ENCODE measurements around the gene NMT2. TPM values are rescaled to one million over a fixed set of nuclear protein-coding genes. Genes with fewer than 3 reads are reported as not detected.
A peak's percentile ranks its signal among the peaks of the same experiment; 100 is the strongest.

Gene NMT2
- total RNA-seq, 1 experiment from 2014 or later = 14.4 TPM

DNA sequence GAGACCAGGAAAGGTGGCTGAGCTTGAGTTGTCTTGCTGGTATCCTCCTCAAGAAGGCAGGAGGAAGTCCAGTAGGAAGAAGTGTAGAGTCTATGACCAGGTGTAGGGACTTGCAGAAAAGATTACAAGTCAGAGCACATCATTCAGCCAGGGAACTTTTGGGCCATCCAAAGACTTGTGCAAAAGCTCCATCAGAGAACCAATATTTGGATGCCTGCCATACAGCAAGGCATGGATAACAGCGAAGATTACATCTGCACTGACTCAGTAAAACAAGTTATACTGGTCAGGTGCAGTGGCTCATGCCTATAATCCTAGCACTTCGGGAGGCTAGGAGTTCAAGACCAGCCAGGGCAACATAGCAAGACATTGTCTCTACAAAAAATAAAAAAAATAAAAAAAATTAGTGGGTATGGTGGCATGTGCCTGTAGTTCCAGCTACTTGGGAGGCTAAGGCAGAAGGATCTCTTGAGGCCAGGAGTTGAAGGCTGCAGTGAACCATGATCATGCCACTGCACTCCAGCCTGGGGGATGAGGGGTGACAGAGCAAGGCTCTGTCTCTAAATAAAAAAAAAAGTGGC is 13.2 kb upstream of the NMT2 start:
- H4K20me1 ChIP-seq (ENCODE audit: low read length) = no peaks in the 10 kb centered on the region
- H2AFZ ChIP-seq (ENCODE audit: low read length) = no peak overlapping the region
- no peak overlapping the region for H3K4me2 ChIP-seq (ENCODE audit: low read length)
- H3K27ac ChIP-seq (ENCODE audit: low read length) = no peak overlapping the region
- no peak for TF ChIP-seq EZH2phosphoT487 (IDR thresholded peaks at IDR 0.05; ENCODE audit: borderline replicate concordance, low read length)
- TF ChIP-seq, protein P1, sequence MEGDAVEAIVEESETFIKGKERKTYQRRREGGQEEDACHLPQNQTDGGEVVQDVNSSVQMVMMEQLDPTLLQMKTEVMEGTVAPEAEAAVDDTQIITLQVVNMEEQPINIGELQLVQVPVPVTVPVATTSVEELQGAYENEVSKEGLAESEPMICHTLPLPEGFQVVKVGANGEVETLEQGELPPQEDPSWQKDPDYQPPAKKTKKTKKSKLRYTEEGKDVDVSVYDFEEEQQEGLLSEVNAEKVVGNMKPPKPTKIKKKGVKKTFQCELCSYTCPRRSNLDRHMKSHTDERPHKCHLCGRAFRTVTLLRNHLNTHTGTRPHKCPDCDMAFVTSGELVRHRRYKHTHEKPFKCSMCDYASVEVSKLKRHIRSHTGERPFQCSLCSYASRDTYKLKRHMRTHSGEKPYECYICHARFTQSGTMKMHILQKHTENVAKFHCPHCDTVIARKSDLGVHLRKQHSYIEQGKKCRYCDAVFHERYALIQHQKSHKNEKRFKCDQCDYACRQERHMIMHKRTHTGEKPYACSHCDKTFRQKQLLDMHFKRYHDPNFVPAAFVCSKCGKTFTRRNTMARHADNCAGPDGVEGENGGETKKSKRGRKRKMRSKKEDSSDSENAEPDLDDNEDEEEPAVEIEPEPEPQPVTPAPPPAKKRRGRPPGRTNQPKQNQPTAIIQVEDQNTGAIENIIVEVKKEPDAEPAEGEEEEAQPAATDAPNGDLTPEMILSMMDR (conservative IDR thresholded peaks at IDR 0.05; ENCODE audit: low read depth, low read length) = no peak
- no peak for TF ChIP-seq EZH2 (IDR thresholded peaks at IDR 0.05; ENCODE audit: low read length, unreplicated experiment)
- H3K9me2 ChIP-seq (replicated peaks; ENCODE audit: low read length) = no peaks in the 10 kb centered on the region
- H3K4me3 ChIP-seq (ENCODE audit: low read length) = no peak overlapping the region
- POLR2A ChIA-PET (ENCODE audit: unreplicated experiment) = interaction anchor here (0.6 kb wide), 1 partner anchor 76 kb away, joined by 4 read pairs; no protein-coding TSS in a partner anchor
- intact Hi-C loops (cut with micrococcal nuclease) = no loop called here
- H3K36me3 ChIP-seq (ENCODE audit: low read depth, low read length) = no peaks in the 10 kb centered on the region
- no peaks in the 10 kb centered on the region for H3K4me1 ChIP-seq (ENCODE audit: insufficient read depth, low read length)
- no TSS peak for BruUV-seq (replicated peaks)
- no peaks in the 10 kb centered on the region for H3K79me2 ChIP-seq (ENCODE audit: low read length)
- H3K27me3 ChIP-seq (ENCODE audit: low read length) = no peaks in the 10 kb centered on the region
- H3F3A ChIP-seq (ENCODE audit: low read length, unreplicated experiment) = no peaks in the 10 kb centered on the region
- ATAC-seq (no peak), DNase-seq (peak; percentile 9)
- CTCF ChIA-PET = no interaction called here
- no peak overlapping the region for H3K9ac ChIP-seq (ENCODE audit: low read length)
- no peaks in the 10 kb centered on the region for H3K9me3 ChIP-seq (ENCODE audit: low read length)

DNA sequence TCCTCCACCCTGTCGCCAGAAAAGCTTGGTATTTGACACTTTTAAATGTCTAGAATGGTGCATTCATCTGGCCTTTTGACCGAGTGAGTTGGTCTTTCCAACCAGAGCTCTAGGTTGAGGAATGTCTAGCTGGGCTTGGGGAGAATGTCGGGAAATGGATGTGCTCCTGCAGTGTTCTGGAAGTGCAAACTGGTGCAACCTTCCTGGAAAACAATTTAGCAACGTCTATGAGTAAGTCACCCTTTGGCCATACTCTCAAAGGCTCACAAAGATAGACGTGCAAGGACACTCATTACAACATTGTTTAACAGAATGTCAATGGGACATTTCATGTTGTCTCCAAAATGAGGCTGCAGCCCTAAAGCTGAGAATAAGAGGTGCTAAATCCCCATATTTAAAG is 12.2 kb upstream of the NMT2 start:
- Histone ChIP-seq H3K9ac (ENCODE audit: low read length) (no peak overlapping the region), H3K4me2 (ENCODE audit: low read length) (no peak overlapping the region), H2AFZ (ENCODE audit: low read length) (no peak overlapping the region), H3K4me3 (ENCODE audit: low read length) (no peak overlapping the region), H3K4me1 (ENCODE audit: insufficient read depth, low read length) (no peaks in the 10 kb centered on the region), H3F3A (ENCODE audit: low read length, unreplicated experiment) (no peaks in the 10 kb centered on the region), H3K79me2 (ENCODE audit: low read length) (no peaks in the 10 kb centered on the region), H3K27ac (ENCODE audit: low read length) (no peak overlapping the region), H3K9me3 (ENCODE audit: low read length) (no peaks in the 10 kb centered on the region), H3K27me3 (ENCODE audit: low read length) (no peaks in the 10 kb centered on the region), H3K9me2 (replicated peaks; ENCODE audit: low read length) (no peaks in the 10 kb centered on the region), H3K36me3 (ENCODE audit: low read depth, low read length) (no peaks in the 10 kb centered on the region), H4K20me1 (ENCODE audit: low read length) (no peaks in the 10 kb centered on the region)
- DNase-seq = no peak
- intact Hi-C loops (cut with micrococcal nuclease) = no loop called here
- CTCF ChIA-PET = no interaction called here
- POLR2A ChIA-PET (ENCODE audit: unreplicated experiment) = no interaction called here
- TF ChIP-seq, protein P1 (conservative IDR thresholded peaks at IDR 0.05; ENCODE audit: low read depth, low read length) = no peak
- TF ChIP-seq EZH2phosphoT487 (IDR thresholded peaks at IDR 0.05; ENCODE audit: borderline replicate concordance, low read length) = no peak
- TF ChIP-seq EZH2 (IDR thresholded peaks at IDR 0.05; ENCODE audit: low read length, unreplicated experiment) = no peak
- BruUV-seq (replicated peaks) = no TSS peak
- ATAC-seq = no peak

DNA sequence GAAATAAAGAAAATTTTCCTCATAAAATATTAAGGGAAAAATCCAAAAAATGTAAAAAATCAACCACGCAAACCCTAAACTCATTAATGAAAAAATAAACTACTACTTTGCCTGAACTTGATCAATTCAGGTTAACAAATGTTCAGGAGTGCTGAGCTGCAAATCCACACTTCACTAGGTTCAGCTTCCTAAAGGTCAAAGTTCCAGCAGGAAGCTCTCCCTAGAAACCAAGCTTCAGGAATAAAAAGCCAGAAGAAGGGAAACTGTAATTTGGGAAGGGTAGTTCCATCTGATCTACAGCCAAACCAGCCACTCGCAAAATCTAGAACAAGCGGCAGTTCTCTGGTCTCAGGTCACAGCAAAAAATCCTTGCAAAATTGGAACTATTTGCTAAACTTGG is 7.8 kb upstream of the NMT2 start:
- ChIA-PET CTCF (no interaction called here), POLR2A (ENCODE audit: unreplicated experiment) (no interaction called here)
- Histone ChIP-seq H3K4me3 (ENCODE audit: low read length) (no peak overlapping the region), H3K9me3 (ENCODE audit: low read length) (no peaks in the 10 kb centered on the region), H3K9me2 (replicated peaks; ENCODE audit: low read length) (no peaks in the 10 kb centered on the region), H3K79me2 (ENCODE audit: low read length) (no peaks in the 10 kb centered on the region), H3K4me1 (ENCODE audit: insufficient read depth, low read length) (no peaks in the 10 kb centered on the region), H3K9ac (ENCODE audit: low read length) (no peak overlapping the region), H2AFZ (ENCODE audit: low read length) (no peak overlapping the region), H3F3A (ENCODE audit: low read length, unreplicated experiment) (no peaks in the 10 kb centered on the region), H3K27me3 (ENCODE audit: low read length) (no peaks in the 10 kb centered on the region), H3K4me2 (ENCODE audit: low read length) (no peak overlapping the region), H3K36me3 (ENCODE audit: low read depth, low read length) (no peaks in the 10 kb centered on the region), H3K27ac (ENCODE audit: low read length) (no peak overlapping the region), H4K20me1 (ENCODE audit: low read length) (no peaks in the 10 kb centered on the region)
- no TSS peak for BruUV-seq (replicated peaks)
- TF ChIP-seq EZH2 (IDR thresholded peaks at IDR 0.05; ENCODE audit: low read length, unreplicated experiment) (no peak), EZH2phosphoT487 (IDR thresholded peaks at IDR 0.05; ENCODE audit: borderline replicate concordance, low read length) (no peak)
- TF ChIP-seq, protein P1 (conservative IDR thresholded peaks at IDR 0.05; ENCODE audit: low read depth, low read length) = no peak
- DNase-seq = no peak
- intact Hi-C loops (cut with micrococcal nuclease) = no loop called here
- no peak for ATAC-seq

All from PC-3 (cell line).